GM11168 (cell line): ENCODE measurements around the gene COL18A1.

ENCODE experiments used
- in situ Hi-C: fragments of 300-500 bp; cut with MboI; formaldehyde crosslinking; loops from one replicate; pipeline ENCODE4 v1.12.0; 2022; ENCODE audit warnings: low sequenced_read_pairs; ENCODE audit not compliant: unreplicated experiment

COL18A1 gene

GRCh38 chr21:45546636-45547544, 141.9 kb downstream of the COL18A1 start:
- in situ Hi-C loops = no loop called here

- in situ Hi-C loops = no loop called here
Measured at GRCh38 chr21:45547545-45547900, 142.6 kb downstream of the COL18A1 start.

GRCh38 chr21:45548711-45549491, 143.9 kb downstream of the COL18A1 start:
- in situ Hi-C loops = no loop called here

GRCh38 chr21:45549626-45550463, 144.9 kb downstream of the COL18A1 start:
- in situ Hi-C loops = no loop called here

- in situ Hi-C loops = no loop called here
Measured at GRCh38 chr21:45550522-45551210, 145.7 kb downstream of the COL18A1 start.

- in situ Hi-C loops = no loop called here
Measured at GRCh38 chr21:45551316-45551715, 146.4 kb downstream of the COL18A1 start.

GRCh38 chr21:45551783-45552695, 147.1 kb downstream of the COL18A1 start:
- in situ Hi-C loops = no loop called here

GRCh38 chr21:45552696-45553391, 147.9 kb downstream of the COL18A1 start:
- in situ Hi-C loops = no loop called here

GRCh38 chr21:45554477-45555175, 149.7 kb downstream of the COL18A1 start:
- in situ Hi-C loops = loop anchor here (5.0 kb wide), 2 partner anchors 43 to 273 kb away; no protein-coding TSS in a partner anchor

- in situ Hi-C loops = loop anchor here (5.0 kb wide), 2 partner anchors 42 to 272 kb away; no protein-coding TSS in a partner anchor
Measured at GRCh38 chr21:45555251-45555556, 150.2 kb downstream of the COL18A1 start.

- in situ Hi-C loops = loop anchor here (5.0 kb wide), 2 partner anchors 42 to 272 kb away; no protein-coding TSS in a partner anchor
Measured at GRCh38 chr21:45555557-45556301, 150.8 kb downstream of the COL18A1 start.

GRCh38 chr21:45556302-45556644, 151.3 kb downstream of the COL18A1 start:
- in situ Hi-C loops = loop anchor here (5.0 kb wide), 2 partner anchors 41 to 271 kb away; no protein-coding TSS in a partner anchor

- in situ Hi-C loops = loop anchor here (5.0 kb wide), 2 partner anchors 40 to 270 kb away; no protein-coding TSS in a partner anchor
Measured at GRCh38 chr21:45556645-45557615, 152.0 kb downstream of the COL18A1 start.

GRCh38 chr21:45557616-45558043, 152.7 kb downstream of the COL18A1 start:
- in situ Hi-C loops = loop anchor here (5.0 kb wide), 2 partner anchors 40 to 270 kb away; no protein-coding TSS in a partner anchor

GRCh38 chr21:45558044-45558721, 153.2 kb downstream of the COL18A1 start:
- in situ Hi-C loops = loop anchor here (5.0 kb wide), 2 partner anchors 39 to 269 kb away; no protein-coding TSS in a partner anchor
